Caki2 (cell line): ENCODE data around the gene AIPL1. TPM values are rescaled to one million over a fixed set of nuclear protein-coding genes. Genes with fewer than 3 reads are reported as not detected.
A peak's percentile ranks its signal among the peaks of the same experiment; 100 is the strongest.

Source experiments
- DNase-seq: peaks from one replicate; pipeline ENCODE4 v3.0.0-alpha.2; 2015; ENCODE audit warnings: low read depth
- in situ Hi-C: cut with HindIII; loops from 2 replicates; pipeline ENCODE4 v1.10.0; 2016; ENCODE audit warnings: low sequenced_read_pairs, low pct_unique_long_range_greater_than_20kb, mixed read lengths
- total RNA-seq: library from RNA; depleted of rRNA; stranded (reverse); fragments of >200 nt; shearing (Covaris generic); gene quantifications from 2 replicates; pipeline ENCODE4 v1.2.3, GENCODE V29; 2014; ENCODE audit warnings: low replicate concordance

AIPL1 gene
- total RNA-seq, 1 experiment from 2014 or later, result not detected

DNA sequence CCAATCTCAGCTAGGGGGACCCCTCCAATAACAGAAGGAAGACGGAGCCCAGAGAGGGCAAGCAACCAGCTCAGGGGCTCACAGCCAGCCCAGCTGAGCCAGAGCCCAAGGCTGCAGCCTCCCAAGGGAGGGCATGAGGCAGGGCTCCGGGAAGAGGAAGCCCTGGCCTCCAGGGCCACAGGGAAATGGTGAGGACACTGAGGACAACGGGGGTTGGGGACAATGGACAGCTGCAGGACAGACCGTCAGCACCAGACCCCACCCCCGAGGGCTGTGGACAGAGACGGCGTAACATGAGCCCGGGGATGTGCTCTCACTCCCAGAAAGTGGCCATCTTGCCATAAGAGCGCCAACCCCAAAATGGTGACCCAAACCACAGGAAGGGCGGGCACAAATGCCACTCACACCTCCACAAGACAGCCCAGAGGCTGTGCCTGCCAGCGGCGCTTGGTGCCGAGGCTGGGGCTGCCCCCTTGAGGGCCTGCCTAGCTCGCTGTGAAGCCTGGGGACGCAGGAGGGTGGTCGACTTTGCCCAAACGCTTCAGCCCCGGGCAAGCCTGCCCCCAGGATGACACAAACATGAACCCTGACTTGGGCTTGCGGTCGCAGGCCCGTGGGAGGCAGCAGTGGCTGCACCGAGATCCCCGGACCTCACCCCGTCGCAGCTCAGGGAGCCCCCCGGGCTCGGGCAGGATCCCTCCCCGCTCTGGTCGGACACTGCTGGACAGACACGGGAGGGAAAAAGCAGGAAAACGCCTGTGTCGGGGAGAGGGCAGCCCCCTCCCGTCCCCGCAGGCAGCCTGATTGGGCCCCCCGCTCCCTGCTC lies 19.8 kb upstream of the AIPL1 start:
- no peak for DNase-seq
- in situ Hi-C loops, result no loop called here

DNA sequence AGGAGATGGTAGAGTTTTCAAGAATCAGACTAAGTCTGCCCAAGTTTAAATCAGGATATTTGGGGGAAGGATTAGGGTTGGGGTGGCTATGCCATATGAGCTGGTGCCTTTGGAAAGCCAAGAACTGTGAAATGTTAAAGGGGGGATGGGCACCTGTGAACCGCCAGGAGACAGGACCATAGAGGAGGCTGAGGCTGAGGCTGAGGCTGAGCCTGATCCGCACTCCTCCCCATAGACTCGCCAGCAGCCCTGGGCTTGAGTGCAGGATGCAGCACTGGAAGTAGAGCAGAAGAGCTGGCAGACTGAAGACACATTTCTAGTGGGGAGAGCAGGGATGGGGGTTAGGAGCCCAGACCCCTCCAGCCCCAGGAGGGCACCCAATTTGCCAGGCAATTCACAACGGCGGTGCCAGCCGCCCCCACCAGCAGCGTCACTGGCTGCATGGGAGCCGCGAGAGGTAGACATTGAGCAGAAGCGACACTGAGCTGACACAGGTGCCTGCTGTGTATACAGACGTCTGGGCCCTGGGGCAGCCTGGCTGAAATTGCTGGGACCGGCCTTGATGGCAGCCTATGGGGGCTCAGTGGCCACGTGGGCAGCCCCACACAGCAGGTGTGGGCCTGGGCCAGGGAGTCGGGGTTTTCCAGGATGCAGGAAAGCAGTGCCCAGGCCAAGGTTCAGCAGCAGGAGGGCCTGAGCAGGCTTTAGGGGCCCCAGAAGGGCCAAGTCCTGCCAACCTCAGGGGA lies 18.5 kb upstream of the AIPL1 start:
- in situ Hi-C loops, result no loop called here
- no peak for DNase-seq

DNA sequence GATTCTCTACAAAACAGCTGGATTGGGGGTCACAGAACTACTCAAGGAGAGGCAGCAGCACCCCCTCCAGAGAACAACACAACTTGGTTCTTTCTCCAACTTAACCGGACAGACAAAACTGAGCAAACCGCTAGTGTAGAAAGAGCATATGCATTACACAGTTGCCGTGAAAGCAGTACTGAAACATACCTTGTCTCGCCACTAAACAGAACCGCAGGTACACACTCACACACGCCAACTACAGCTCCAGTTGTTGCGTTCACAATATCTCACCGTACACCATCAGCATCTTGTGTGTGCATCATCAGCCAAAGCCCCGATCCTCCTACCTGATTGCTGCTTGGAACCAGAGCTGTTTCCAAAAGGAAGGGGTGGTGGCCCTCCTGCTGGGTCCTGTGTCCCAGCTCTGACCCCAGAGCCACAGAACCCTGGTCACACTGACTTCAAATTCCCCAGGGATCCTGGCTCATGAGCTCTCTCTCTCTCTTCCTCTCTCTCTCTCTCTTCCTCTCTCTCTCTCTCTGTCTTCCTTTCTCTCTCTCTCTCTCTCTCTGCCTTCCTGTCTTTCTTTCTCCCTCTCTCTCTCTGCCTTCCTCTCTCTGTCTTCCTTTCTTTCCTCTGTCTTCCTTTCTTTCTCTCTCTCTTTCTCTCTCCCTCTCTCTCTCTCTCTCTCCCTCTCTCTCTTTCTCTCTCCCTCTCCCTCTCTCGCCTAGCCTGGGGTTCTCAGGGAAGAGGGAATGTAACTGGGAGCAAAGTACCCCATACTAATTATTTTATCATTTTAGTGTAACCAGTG lies 17.7 kb upstream of the AIPL1 start:
- in situ Hi-C loops, result no loop called here

DNA sequence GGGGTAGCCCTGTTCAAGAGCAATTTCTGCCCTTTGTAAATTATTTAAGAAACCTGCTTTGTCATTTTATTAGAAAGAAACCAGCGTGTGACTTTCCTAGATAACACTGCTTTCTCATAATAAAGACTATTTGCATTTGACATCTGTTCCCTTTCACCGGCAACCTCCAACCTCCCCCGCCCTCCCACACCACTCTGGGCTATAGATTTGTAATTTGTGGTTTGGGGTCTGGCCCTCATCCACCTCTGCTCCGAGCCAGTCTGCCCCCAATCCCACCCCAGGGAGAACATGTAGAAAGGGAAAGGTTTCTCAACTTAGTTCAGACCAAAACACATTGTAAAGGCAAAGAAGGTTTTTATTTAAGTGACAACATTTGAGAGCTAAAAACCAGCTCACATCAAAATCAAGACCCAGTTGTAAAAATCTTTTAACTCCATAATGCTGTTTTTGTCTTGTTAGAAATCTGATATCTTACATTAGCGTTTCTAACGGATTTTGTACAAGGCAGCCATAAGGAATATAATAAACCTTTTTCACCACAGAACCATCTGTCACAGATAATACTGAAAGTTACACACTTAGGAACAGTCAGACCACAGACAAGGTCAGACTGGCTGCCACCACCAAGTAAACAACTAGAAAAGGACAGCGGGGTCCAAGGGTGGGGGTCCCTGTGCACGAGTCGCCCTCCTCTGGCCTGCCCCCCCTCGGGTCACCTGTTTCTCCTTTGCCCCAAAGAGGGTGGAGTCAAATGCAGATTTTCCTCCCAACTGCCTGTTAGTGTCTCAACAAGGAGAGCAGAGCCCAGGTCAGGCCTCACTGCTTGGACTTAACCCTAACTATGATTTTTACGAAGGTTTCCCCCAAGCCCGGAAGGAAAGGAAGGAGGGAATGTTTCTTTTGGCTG lies 16.3 kb upstream of the AIPL1 start:
- in situ Hi-C loops, result no loop called here
- no peak for DNase-seq

More for the DNA sequence above, 17.7 kb upstream of the AIPL1 start:
- no peak for DNase-seq

DNA sequence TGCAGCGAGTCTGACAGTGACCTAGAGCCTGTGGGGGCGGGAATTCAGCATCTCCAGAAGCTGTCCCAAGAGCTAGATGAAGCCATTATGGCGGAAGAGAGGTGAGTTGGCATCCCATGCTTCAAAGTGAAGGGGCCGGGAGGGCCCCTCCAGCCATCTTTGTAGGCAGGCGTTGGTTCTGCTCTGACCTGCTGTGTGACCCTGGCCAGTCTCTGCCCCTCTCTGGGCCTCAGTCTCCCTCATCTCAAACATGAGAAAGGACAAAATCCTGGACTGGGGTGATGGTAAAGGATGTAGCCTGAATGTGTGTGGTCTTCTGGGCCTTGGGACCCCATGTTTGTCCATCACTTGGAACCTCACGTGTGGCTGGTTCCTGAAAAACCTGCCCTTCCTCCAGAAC lies 14.4 kb upstream of the AIPL1 start:
- in situ Hi-C loops, result no loop called here
- no peak for DNase-seq

DNA sequence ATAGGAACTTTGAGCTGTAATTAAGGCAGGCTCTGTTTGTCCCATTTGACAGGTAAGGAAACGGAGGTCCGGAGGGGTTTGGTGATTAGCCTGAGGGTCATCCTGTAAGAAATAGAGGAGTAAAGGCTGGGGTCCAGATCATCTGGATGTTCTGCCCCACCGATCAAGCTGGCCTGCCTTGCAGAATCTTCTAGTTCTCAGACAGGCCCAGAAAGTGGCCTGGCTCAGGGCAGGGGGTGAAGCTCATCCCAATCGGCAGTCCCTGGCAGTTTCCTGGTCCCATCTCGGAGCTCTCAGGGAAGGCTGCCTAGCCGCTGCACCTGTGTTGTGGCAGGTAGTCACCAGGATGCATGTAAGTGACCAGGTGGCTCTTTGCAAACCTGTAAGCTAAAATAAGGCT lies 13.6 kb upstream of the AIPL1 start:
- DNase-seq, result no peak
- in situ Hi-C loops, result no loop called here

DNA sequence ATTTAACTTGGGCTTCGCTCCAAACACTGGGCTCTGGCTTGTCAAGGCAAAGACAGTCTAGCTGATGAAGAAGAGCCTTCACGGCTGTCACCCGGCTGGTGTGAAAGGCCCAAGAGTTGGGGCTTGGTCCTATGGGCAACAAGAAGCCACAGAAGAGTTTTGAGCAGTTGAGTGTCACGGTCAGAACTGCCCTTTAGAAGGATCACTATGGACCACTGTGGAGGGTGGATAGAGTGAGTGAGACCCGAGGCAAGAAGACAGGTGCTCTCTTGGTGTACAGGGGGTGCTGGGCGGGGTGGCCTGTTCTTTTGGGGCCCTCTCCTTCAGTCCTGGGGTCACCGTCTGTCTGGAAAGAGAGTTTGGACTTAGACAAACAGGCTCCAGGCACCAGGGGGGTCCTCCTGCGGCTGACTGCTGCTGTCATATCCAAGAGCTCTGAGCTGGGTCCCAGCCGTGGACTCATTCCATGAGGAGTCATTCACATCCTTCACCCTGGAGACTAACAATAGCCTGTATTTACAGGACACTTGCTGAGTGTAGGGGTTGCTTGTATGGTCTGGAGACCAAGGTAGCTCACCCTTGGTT lies 11.7 kb upstream of the AIPL1 start:
- in situ Hi-C loops, result no loop called here

DNA sequence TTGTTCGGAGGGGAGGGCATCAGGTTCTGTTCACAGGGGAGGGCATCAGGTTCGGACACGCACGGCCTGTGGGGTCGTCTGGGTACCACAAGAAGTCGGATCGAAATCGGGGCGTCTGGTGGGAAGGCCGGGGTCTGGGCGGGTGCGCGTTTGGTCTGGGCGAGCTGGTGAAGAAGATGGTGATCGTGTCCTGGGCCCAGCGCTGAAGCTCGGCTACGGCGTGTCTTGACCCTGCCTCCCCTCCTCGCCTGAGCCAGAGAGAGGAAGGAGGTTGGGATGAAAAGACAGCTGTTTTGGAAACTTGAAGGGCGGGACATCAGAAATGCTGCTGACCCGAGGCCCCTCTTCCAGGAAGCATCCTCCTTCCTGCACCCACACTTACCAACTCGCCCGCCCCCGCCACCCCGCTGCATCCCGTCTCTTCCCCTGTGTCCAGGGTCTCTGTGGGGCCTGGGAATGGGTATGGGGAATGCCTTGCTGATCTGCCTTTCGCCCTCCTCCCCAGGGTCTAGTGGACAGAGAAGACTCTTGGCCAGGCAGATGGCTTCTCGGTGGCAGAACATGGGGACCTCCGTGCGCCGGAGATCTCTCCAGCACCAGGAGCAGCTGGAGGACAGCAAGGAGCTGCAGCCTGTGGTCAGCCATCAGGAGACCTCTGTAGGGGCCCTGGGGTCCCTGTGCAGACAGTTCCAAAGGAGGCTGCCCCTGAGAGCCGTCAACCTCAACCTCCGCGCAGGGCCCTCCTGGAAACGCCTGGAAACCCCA lies 9.8 kb upstream of the AIPL1 start:
- DNase-seq, result no peak
- in situ Hi-C loops, result no loop called here

More for the DNA sequence above, 11.7 kb upstream of the AIPL1 start:
- no peak for DNase-seq

DNA sequence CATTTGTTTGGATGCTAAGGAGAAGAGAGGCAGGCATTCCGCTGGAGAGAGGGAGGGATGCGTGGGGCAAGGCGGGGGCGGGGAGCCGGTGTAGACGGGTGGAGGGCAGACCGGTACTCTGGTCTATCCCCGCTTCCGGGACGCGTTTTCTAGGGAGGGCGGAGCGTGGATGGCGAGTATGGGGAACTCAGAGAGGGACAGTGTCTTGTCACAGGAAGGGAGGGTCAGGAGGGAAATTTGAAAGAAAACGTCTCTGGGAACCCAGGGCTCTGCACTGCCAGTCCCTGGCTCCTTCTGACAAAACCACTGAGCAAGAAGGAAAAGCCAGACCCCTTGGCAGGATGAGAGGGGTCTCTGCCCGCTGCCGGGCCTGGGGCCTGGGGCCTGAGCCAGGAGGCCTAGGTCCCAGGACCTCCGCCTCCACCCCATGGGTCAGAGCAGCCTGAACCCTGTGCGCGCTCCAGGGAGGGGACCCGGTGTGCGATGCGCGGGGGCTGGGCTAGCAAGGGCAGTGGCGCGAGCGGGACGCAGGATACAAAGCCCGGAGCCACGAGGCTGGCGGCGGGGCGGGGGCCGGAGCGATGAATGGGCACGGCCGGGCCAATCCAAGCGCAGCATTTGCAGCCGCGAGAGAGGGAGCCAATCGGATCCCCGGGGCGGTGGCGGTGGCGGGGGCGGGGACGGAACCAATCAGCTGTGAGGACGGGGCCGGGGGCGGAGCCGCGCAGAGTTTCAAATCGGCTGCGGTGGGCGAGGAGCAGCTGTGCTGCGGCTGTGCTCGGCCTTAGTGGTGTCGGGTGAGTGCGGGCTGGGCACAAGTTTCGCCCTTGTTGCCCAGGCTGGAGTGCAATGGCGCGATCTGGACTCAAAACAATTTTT lies 9.0 kb upstream of the AIPL1 start, which contains the start of gene PIMREG:
TSS of gene PIMREG (plus strand) at position 764 of the 879 bp plus-strand sequence. CDS start 656 bp downstream, outside the sequence.
- peak; percentile 94 for DNase-seq
- in situ Hi-C loops, result no loop called here

DNA sequence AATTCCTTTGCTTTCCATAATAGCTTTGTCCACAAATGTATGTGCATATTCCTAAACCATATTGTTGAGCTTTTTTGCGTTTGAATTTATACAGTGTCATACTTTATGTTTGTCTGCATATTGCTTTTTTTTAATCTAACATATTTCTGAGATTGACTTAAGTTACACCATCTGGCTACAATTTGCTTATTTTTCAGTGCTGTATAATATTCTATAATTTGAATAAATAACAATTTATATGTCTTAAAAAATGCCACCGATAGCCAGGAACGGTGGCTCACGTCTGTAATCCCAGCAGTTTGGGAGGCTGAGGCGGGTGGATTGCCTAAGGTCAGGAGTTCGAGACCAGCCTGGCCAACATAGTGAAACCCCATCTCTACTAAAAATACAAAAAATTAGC lies 7.9 kb upstream of the AIPL1 start:
- in situ Hi-C loops, result no loop called here
- no peak for DNase-seq

DNA sequence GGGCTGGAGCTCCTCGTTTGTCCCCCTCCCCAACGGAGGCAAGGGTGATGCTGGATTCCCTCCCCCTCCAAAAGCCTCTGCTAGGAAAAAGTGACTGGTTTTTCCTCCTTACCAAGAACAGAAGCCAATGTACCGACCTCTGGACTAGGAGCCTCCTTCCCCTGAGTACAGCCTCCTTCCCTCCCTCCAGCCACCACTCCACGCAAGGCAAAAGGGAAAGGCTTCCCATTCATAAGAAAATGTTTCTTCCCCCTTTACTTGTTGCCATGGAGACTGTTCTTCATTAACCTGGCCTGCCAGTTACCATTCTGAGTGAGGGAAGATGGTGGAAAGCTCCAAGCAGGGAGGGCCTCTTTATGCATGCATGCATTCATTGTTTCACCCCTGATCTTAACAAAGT lies 5.0 kb upstream of the AIPL1 start:
- in situ Hi-C loops, result no loop called here

DNA sequence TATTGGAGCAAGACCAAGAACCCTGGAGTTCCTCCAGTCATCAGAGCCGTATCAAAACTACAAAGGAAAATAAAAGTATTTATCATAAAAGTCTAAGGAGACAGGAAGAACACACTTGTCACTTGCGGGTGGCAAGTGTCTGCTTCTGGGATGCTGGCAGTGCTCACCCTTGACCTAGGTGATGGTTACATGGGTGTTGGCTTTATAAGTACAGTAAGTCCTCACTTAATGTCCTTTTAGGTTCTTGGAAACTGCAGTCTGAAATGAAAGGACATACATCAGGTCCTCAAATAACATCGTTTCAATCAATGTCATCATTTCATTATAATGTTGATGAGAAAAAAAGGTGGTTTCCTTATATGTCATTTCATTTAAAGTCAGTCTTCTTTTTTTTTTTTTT lies 3.0 kb upstream of the AIPL1 start:
- in situ Hi-C loops, result no loop called here
- DNase-seq, result no peak

More for the DNA sequence above, 5.0 kb upstream of the AIPL1 start:
- peak; percentile 44 for DNase-seq

DNA sequence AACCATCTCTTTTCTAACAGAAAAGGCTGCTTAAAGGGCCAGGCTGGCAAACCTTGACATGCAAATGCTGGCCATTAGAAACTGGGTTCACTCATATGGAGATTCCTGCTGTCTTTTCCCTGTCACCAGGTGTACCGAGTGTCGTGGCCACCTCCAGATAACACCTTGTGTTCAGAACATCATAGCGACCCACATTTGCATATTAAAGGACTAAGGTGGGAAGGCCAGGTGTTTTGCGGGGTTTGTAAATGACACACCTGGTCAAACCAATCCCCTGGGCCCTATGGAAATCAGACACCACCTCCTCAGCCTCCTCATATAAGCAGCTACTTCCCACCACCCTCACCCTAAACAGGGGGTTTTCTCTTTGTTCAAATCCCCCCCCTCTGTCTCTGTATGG lies 2.5 kb upstream of the AIPL1 start:
- in situ Hi-C loops, result no loop called here
- no peak for DNase-seq

DNA sequence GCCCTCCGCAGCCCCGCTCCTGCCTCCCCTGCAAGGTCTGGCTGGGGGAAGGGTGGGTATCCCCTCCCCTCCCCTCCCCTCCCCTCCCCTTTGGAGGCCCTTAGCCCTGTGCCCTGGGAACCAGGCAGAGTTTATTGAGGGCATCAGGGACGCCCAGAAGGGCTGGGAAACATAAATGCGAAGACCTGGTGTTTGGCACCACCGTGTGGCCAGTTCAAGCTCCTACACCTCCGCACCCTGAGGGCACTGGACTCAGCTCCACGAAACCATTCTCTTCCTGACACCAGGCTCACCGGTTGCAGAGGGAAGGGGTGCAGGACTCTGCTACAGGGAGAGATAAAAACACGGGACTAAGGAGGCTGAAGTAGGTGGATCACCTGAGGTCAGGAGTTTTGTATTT lies 1.0 kb upstream of the AIPL1 start:
- in situ Hi-C loops, result no loop called here
- peak; percentile 28 for DNase-seq

DNA sequence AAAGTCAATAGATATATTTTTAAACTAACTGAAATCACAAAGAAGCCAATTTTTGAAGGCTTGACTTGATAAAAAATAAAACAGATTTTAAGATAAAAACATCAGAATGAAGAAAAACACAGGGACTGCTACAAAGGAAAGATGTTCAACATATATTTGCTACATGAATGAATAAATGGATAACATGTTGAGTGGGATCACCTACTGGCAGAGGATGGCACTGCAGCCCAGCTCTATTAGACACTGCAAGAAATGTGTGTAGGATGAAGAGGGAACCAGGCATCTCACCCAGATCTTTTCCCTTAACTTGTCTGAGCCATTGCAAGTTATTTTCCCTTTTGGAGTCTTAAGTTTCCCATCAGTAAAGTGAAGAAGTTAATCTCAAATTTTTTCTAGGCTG lies 4.2 kb downstream of the AIPL1 start:
- in situ Hi-C loops, result no loop called here

DNA sequence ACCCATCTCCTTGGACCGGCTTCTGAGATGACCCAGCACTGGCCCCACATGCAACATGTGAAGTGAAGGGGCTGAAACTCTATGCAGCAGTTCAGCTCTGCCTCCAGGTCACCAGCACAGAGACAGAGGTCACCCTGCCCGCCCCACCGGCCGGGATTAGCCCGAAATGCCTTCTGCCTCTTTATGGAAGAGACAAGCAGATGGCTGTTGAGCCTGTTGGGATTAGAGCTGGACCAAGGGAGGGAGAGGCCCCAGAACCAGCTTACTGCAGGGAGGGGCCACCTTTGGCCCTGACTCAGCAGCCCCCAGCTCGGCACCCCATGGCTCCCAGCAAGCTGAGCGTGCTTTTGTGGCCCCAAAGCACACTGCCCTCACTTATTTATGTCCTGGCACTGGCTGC lies 5.7 kb downstream of the AIPL1 start:
- DNase-seq, result no peak
- in situ Hi-C loops, result no loop called here

More for the DNA sequence above, 4.2 kb downstream of the AIPL1 start:
- no peak for DNase-seq
